Measurements from ENCODE around the gene CSPG4. TPM values are rescaled to one million over a fixed set of nuclear protein-coding genes. Genes with fewer than 3 reads are reported as not detected.

Gene CSPG4
- total and polyA plus RNA-seq, 2 of the 13 experiments (the other 11 are each of a cell fraction or from before 2014, with no cell fraction given) = 0.01 to 0.04 TPM

- TF ChIP-seq ZNF687 (CRISPR knock-in tag; IDR thresholded peaks at IDR 0.05) (peak; percentile 98), ZNF547 (CRISPR knock-in tag; IDR thresholded peaks at IDR 0.05) (peak; percentile 54; the same call in 1 of the 2 replicates), REL (CRISPR knock-in tag; conservative IDR thresholded peaks at IDR 0.05) (peak; percentile 66; the same call in 1 of the 2 replicates), TCF12 (IDR thresholded peaks at IDR 0.05) (no peak), TCF12 (CRISPR knock-in tag; IDR thresholded peaks at IDR 0.05) (0 out of 2 replicates have a peak, but pooled peaks have one; percentile 17), MZF1 (CRISPR knock-in tag; IDR thresholded peaks at IDR 0.05; ENCODE audit: borderline replicate concordance) (0 out of 2 replicates have a peak, but pooled peaks have one; percentile 45), KMT2B (CRISPR knock-in tag; IDR thresholded peaks at IDR 0.05) (peak; percentile 55; the same call in 1 of the 2 replicates), ZFP82 (CRISPR knock-in tag; IDR thresholded peaks at IDR 0.05; ENCODE audit: borderline replicate concordance) (peak; percentile 87; the same call in 1 of the 2 replicates), ZBTB40 (IDR thresholded peaks at IDR 0.05) (no peak), ZBTB40 (CRISPR knock-in tag; IDR thresholded peaks at IDR 0.05) (peak; percentile 85), ZNF275 (CRISPR knock-in tag; IDR thresholded peaks at IDR 0.05; ENCODE audit: borderline replicate concordance) (no peak; the same call in 1 of the 2 replicates), ARNT2 (CRISPR knock-in tag; IDR thresholded peaks at IDR 0.05; ENCODE audit: low read depth) (peak; percentile 86), SNAPC2 (CRISPR knock-in tag; IDR thresholded peaks at IDR 0.05) (peak; percentile 94), SMYD3 (CRISPR knock-in tag; IDR thresholded peaks at IDR 0.05) (peak; percentile 97)
Observed at GRCh38 chr15:75639709-75640482, 72.8 kb downstream of the CSPG4 start, which contains the start of gene IMP3 (continued).

Data from HepG2 (cell line).